Neural progenitor cell (in vitro differentiated cells): Measurements from ENCODE around the gene OGDHL.

Source experiments
- CTCF ChIP-seq: fragments of 200-600 bp; sonication (generic); IDR thresholded peaks from 2 replicates; pipeline ENCODE4 v1.5.1; 2017; ENCODE audit warnings: antibody characterized with exemption, mild to moderate bottlenecking
- EZH2 ChIP-seq: fragments of 200-600 bp; sonication (generic); IDR thresholded peaks from 2 replicates; pipeline ENCODE4 v1.6.1; 2017; ENCODE audit warnings: antibody characterized with exemption, mild to moderate bottlenecking, moderate library complexity
- EZH2phosphoT487 ChIP-seq: fragments of 200-600 bp; sonication (generic); IDR thresholded peaks from 2 replicates; pipeline ENCODE4 v1.6.1; 2017; ENCODE audit warnings: antibody characterized with exemption

GRCh38 chr10:49750546-49750945, 11.6 kb downstream of the OGDHL start:
- no peak for TF ChIP-seq CTCF
- no peak for TF ChIP-seq EZH2phosphoT487
- TF ChIP-seq EZH2: no peak
